ENCODE measurements around the gene IL2RA.

Gene IL2RA

DNA sequence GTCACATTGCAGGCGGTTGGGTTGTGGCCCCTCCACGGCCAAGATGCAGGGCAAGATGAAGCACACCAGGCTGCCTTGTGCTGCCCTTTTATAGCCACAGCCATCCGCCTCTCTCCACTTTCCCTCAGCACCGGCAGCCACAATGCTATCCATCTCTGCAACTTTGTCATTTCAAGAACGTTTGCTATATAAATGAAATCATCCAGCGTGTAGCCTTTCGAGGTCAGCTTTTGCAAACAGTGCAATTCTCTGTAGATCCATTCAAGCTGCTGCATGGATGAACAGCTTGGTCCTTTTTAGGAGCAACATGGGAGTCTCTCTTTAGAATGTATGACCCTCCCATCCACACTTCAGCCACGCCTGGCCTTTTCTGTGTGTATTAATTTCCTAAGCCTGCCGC, 78.4 kb downstream of the IL2RA start:
- no peak overlapping the region for H3K4me3 ChIP-seq (ENCODE audit: low read depth, low read length)
- no peak for TF ChIP-seq CTCF (IDR thresholded peaks at IDR 0.05; ENCODE audit: borderline replicate concordance, insufficient read depth, low read depth, low read length)

DNA sequence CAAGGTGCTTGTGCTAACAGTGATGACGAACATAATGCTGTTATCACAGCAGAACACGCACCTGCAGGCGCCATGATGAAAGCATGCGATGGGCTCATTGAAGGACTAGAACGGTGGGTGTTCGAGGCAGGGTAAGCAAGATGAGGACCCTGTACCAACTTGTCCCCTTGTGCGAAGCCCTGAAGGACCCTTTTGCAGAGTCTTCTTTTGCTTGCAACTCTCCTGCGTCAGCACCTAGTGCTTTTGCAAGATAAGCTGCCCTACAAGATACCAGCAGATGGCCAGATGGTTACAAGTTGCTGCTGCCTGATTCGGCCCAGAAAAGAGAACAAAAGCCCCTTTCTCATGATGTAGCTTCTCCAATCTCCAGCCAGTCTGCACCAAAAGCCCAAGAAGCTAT, 80.6 kb downstream of the IL2RA start:
- H3K4me3 ChIP-seq (ENCODE audit: low read depth, low read length), result no peak overlapping the region
- TF ChIP-seq CTCF (IDR thresholded peaks at IDR 0.05; ENCODE audit: borderline replicate concordance, insufficient read depth, low read depth, low read length), result no peak

GRCh38 chr10:5978230-5978489, 84.0 kb downstream of the IL2RA start:
- peak overlapping the region; percentile 96 for H3K4me3 ChIP-seq (ENCODE audit: low read depth, low read length)
- TF ChIP-seq CTCF (IDR thresholded peaks at IDR 0.05; ENCODE audit: borderline replicate concordance, insufficient read depth, low read depth, low read length), result no peak

- peak within 1 kb of the TSS; percentile 96 for H3K4me3 ChIP-seq (ENCODE audit: low read depth, low read length)
- peak; percentile 43; the same call in 1 of the 2 replicates for TF ChIP-seq CTCF (IDR thresholded peaks at IDR 0.05; ENCODE audit: borderline replicate concordance, insufficient read depth, low read depth, low read length)
These were observed 84.5 kb downstream of the IL2RA start, which contains the start of gene IL15RA for GRCh38 chr10:5977471-5978229. Gene IL15RA (minus strand): TSS chr10:5977543. CDS start chr10:5977492, 51 bp downstream.

GRCh38 chr10:5976512-5977470, 85.4 kb downstream of the IL2RA start:
- no peak for TF ChIP-seq CTCF (IDR thresholded peaks at IDR 0.05; ENCODE audit: borderline replicate concordance, insufficient read depth, low read depth, low read length)
- H3K4me3 ChIP-seq (ENCODE audit: low read depth, low read length), result peak overlapping the region; percentile 96

DNA sequence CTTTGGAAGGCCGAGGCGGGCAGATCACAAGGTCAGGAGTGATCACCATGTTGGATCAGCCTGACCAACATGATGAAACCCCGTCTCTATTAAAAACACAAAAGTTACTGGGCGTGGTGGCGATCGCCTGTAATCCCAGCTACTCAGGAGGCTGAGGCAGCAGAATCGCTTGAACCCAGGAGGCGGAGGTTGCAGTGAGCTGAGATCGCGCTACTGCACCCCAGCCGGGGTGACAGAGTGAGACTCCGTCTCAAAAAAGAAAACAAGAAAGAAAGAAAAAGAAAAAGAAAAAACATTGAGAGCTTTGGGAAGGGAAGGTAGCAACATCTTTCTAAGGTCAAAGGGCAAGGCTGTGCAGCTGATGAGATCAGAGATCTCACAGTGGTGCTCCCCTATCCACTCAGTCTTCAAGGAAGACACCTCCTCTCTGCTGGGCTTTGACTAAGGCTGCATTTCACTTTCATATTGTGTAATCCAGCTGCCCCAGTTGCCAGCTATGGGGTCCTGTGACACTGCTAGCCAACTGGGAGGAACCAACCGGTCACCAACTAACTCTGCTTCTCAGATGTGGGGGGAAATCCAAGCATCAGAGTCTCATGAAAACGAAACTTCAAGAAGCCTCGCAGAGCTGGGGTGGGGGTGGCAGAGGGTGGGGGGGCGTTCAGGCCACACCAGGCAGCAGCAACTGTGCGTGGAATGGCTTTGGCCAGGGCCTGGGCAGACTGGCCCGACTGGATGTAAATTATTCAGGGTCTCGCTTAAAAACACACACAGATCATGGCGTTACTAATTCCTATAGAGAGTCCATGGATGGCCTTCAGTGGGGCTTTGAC, 86.3 kb downstream of the IL2RA start:
- TF ChIP-seq CTCF (IDR thresholded peaks at IDR 0.05; ENCODE audit: borderline replicate concordance, insufficient read depth, low read depth, low read length), result no peak
- peak overlapping the region; percentile 96 for H3K4me3 ChIP-seq (ENCODE audit: low read depth, low read length)

Measured in GM12875 (cell line).